Uterus (tissue), 4 donors: ENCODE measurements around the gene COL13A1. TPM values are rescaled to one million over a fixed set of nuclear protein-coding genes. Genes with fewer than 3 reads are reported as not detected.

ENCODE experiments used
- DNase-seq, 2 donors: peaks; one replicate each; pipeline ENCODE4 v3.0.0-alpha.2; 2019 to 2020
- H3K27ac ChIP-seq, 2 donors: fragments of 200-600 bp; sonication (generic); 1 replicate in 1 of 2; 2 replicates in 1 of 2; pipeline ENCODE4 v1.5.1; 2016 to 2018
- H3K27me3 ChIP-seq, 2 donors: fragments of 200-600 bp; sonication (generic); one replicate each; pipeline ENCODE4 v1.5.1; 2018 to 2019; ENCODE audit warnings: control low read depth in 1 of 2
- H3K36me3 ChIP-seq, 2 donors: fragments of 200-600 bp; sonication (generic); one replicate each; pipeline ENCODE4 v1.5.1; 2019; ENCODE audit warnings: control low read depth in 1 of 2
- H3K4me1 ChIP-seq, 2 donors: fragments of 200-600 bp; sonication (generic); one replicate each; pipeline ENCODE4 v1.5.1; 2018 to 2019; ENCODE audit warnings: control low read depth in 1 of 2
- H3K4me3 ChIP-seq, 2 donors: fragments of 200-600 bp; sonication (generic); 1 replicate in 1 of 2; 2 replicates in 1 of 2; pipeline ENCODE4 v1.5.1; 2018 to 2019; ENCODE audit warnings: mild to moderate bottlenecking in 1 of 2
- H3K9me3 ChIP-seq, 2 donors: fragments of 200-600 bp; sonication (generic); one replicate each; pipeline ENCODE4 v1.5.1; 2019; ENCODE audit warnings: control low read depth in 1 of 2
- POLR2A ChIP-seq, 2 donors: fragments of 450-650 bp; IDR thresholded peaks; one replicate each; pipeline ENCODE4 v1.6.1; 2016; ENCODE audit warnings: antibody characterized with exemption in 2 of 2, mild to moderate bottlenecking in 1 of 2, moderate library complexity in 1 of 2
- intact Hi-C: fragments of 100-400 bp; cut with DNase I; formaldehyde crosslinking; loops from one replicate; pipeline ENCODE4 v1.15.1; 2023; ENCODE audit warnings: low total_unique reads
- total RNA-seq, 4 donors: library from RNA; depleted of rRNA in 3 of 4; stranded (reverse); fragments of >200 nt in 3 of 4; gene quantifications; one replicate each; pipeline versions ENCODE4 v1.1.0 to v1.2.4, GENCODE V29; 2014 to 2023
- TF ChIP-seq, protein P1 (sequence below), 4 experiments: fragments of 200-600 bp in 2 of 4; fragments of 450-650 bp in 2 of 4; sonication (generic) in 2 of 4; IDR thresholded peaks; one replicate each; pipeline ENCODE4 v1.5.1; 2016 to 2019; ENCODE audit warnings: antibody characterized with exemption in 4 of 4, mild to moderate bottlenecking in 2 of 4, moderate library complexity in 1 of 4
- donor health status: DM: yes; HTN: yes; CAD: no.

Gene COL13A1
- total RNA-seq, 4 donors from 2014 or later, result 2.1 to 13.9 (median 3.6) TPM; not detected in 1

DNA sequence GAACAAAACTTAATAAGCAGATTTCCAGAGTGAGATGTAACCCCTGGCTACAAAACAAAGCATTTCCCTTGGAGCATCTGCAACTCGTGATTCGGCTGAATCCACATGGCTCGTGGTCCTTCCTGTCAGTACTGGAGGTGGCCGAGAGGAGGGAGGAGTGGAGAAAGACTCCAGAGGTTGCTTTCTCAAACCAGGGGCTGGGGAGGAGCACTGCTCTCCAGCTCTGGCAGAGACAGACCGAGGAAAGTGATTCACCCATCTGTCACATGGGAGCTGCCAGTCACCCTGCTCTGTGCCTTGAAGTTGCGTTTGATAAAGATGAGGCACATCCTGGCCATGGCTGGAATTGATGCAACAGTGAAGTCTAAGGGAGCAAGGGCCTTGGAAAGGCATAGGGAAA lies 72.7 kb downstream of the COL13A1 start:
- Histone ChIP-seq H3K4me1 (no peaks in the 10 kb centered on the region), H3K36me3 (no peaks in the 10 kb centered on the region), H3K4me3 (no peak overlapping the region), H3K9me3 (no peaks in the 10 kb centered on the region), H3K27me3 (no peaks in the 10 kb centered on the region), H3K27ac (no peak overlapping the region)
- DNase-seq, result no peak
- intact Hi-C loops, result no loop called here
- TF ChIP-seq, protein P1, sequence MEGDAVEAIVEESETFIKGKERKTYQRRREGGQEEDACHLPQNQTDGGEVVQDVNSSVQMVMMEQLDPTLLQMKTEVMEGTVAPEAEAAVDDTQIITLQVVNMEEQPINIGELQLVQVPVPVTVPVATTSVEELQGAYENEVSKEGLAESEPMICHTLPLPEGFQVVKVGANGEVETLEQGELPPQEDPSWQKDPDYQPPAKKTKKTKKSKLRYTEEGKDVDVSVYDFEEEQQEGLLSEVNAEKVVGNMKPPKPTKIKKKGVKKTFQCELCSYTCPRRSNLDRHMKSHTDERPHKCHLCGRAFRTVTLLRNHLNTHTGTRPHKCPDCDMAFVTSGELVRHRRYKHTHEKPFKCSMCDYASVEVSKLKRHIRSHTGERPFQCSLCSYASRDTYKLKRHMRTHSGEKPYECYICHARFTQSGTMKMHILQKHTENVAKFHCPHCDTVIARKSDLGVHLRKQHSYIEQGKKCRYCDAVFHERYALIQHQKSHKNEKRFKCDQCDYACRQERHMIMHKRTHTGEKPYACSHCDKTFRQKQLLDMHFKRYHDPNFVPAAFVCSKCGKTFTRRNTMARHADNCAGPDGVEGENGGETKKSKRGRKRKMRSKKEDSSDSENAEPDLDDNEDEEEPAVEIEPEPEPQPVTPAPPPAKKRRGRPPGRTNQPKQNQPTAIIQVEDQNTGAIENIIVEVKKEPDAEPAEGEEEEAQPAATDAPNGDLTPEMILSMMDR (IDR thresholded peaks at IDR 0.05), result no peak
- TF ChIP-seq POLR2A (IDR thresholded peaks at IDR 0.05), result no peak

DNA sequence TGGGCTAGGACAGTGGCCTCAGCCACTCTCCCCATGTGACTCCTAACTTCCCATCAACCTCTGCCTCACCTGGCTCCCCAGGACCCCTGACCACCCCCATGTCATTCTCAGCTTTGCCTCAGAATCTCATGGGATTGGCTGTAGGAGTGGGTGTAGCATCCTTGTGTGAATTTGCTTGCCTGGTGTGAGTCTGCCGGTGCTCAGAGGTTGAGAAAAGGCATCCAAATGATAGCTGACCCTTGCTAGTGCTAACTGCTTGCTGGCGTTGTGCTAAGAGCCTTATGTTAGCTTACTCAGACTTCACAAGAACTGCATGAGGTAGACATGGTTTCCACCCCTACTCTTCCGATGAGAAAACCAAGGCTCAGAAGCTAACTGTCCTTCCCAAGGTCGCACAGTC lies 74.2 kb downstream of the COL13A1 start:
- TF ChIP-seq POLR2A (IDR thresholded peaks at IDR 0.05), result no peak
- H3K27me3 ChIP-seq, result no peaks in the 10 kb centered on the region
- no peaks in the 10 kb centered on the region for H3K4me1 ChIP-seq
- no peak for DNase-seq
- H3K4me3 ChIP-seq, result no peak overlapping the region
- no peaks in the 10 kb centered on the region for H3K9me3 ChIP-seq
- no peaks in the 10 kb centered on the region for H3K36me3 ChIP-seq
- no peak overlapping the region for H3K27ac ChIP-seq
- intact Hi-C loops, result no loop called here

GRCh38 chr10:69876286-69876685 lies 74.6 kb downstream of the COL13A1 start:
- Histone ChIP-seq H3K27me3 (no peaks in the 10 kb centered on the region), H3K9me3 (no peaks in the 10 kb centered on the region), H3K4me1 (no peaks in the 10 kb centered on the region), H3K4me3 (no peak overlapping the region), H3K36me3 (no peaks in the 10 kb centered on the region), H3K27ac (no peak overlapping the region)
- no peak for TF ChIP-seq POLR2A (IDR thresholded peaks at IDR 0.05)
- TF ChIP-seq, protein P1 (IDR thresholded peaks at IDR 0.05), result no peak
- intact Hi-C loops, result no loop called here
- no peak for DNase-seq

- TF ChIP-seq, protein P1 (IDR thresholded peaks at IDR 0.05), result no peak
- TF ChIP-seq POLR2A (IDR thresholded peaks at IDR 0.05), result no peak
Observed at GRCh38 chr10:69876931-69877330, 75.2 kb downstream of the COL13A1 start.

DNA sequence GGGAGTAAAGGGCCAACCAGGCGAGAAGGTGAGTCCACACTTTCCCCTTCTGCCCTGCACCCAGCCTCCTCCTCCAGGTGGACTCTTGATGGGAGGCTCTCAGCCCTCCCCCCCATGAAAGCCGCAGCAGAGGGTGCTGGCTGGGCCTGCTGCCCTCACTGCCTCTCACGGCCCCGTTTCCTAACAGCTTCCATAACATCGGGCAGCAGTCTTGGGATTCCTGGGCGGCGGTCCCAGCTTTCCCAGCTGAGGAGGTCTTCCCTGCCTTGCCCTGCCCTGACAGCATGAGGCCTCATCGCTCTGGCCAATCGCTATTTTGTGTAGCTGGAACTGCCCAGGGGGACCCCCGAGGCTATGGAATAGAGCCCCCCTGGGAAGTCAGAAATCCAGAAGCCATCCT lies 76.3 kb downstream of the COL13A1 start:
- intact Hi-C loops, result no loop called here
- Histone ChIP-seq H3K4me1 (no peaks in the 10 kb centered on the region), H3K27ac (no peak overlapping the region), H3K4me3 (no peak overlapping the region), H3K36me3 (no peaks in the 10 kb centered on the region), H3K9me3 (no peaks in the 10 kb centered on the region), H3K27me3 (no peaks in the 10 kb centered on the region)
- TF ChIP-seq, protein P1 (IDR thresholded peaks at IDR 0.05), result no peak
- no peak for TF ChIP-seq POLR2A (IDR thresholded peaks at IDR 0.05)
- no peak for DNase-seq

More at GRCh38 chr10:69876931-69877330, 75.2 kb downstream of the COL13A1 start:
- H3K27ac ChIP-seq, result no peak overlapping the region
- DNase-seq, result no peak
- intact Hi-C loops, result no loop called here
- no peaks in the 10 kb centered on the region for H3K4me1 ChIP-seq
- H3K27me3 ChIP-seq, result no peaks in the 10 kb centered on the region
- no peak overlapping the region for H3K4me3 ChIP-seq
- no peaks in the 10 kb centered on the region for H3K9me3 ChIP-seq
- no peaks in the 10 kb centered on the region for H3K36me3 ChIP-seq

DNA sequence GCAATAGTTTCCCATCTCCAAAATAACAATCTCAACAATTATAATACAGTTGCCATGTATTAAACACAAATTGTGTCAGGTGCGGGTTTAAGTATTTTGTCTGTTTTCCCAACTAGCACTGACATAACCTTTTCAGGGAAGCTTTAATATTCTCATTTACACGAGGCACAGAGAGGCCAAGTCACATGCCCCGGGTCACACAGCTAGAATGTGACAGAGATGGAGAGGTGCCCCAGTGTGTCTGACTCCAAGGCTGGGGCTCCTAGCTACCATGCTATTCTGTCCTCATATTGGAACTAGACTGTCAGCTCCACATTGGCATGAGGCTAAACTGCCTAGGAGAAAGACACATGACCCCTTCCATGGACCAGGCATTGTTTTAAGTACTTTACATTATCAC lies 77.2 kb downstream of the COL13A1 start:
- TF ChIP-seq POLR2A (IDR thresholded peaks at IDR 0.05), result no peak
- TF ChIP-seq, protein P1 (IDR thresholded peaks at IDR 0.05), result no peak
- intact Hi-C loops, result no loop called here
- Histone ChIP-seq H3K27me3 (no peaks in the 10 kb centered on the region), H3K4me3 (no peak overlapping the region), H3K36me3 (no peaks in the 10 kb centered on the region), H3K27ac (no peak overlapping the region), H3K9me3 (no peaks in the 10 kb centered on the region), H3K4me1 (no peaks in the 10 kb centered on the region)
- no peak for DNase-seq
